Measurements from ENCODE around the gene SLC5A8. TPM values are rescaled to one million over a fixed set of nuclear protein-coding genes. Genes with fewer than 3 reads are reported as not detected.
"Not testable (repeated sequence)": the region's sequence is repeated elsewhere in the genome, so short reads cannot be mapped to it uniquely, and the experiment has no call there.

Gene SLC5A8
- total RNA-seq, 2 donors from 2014 or later: 0.30 to 0.35 TPM

DNA sequence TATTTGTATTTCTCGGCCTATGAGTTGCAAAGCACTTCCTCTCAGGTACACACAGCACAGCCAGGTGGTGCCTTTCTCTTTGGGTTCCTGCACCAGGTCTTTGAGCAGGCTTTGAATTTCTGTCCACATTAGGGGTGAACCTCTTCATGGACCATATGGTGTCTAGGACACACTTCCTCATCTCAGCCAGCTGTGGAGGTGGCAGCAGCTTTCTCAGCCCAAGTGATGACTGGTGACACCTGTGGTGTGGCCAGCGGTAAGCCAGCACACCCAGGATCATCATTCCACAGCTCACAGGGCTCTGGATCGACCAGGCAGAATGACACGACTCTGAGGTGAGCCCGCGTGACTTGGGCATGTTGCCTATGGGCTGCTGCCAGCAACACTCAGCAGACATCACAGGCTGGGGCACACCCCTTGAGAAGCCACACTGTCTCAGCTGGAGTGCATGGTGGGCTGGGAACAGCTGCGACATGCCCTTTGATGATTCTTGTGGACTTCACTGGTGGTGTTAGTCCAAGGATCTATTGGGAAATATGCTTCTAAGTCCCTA, 36.8 kb downstream of the SLC5A8 start:
- H3K4me3 ChIP-seq: no peak overlapping the region
- no peaks in the 10 kb centered on the region for H3K27me3 ChIP-seq
- H3K27ac ChIP-seq: no peak overlapping the region
- no peak overlapping the region for H3K9ac ChIP-seq (ENCODE audit: low read depth in 2 of 2, low read length in 2 of 2)
- TF ChIP-seq, protein P1, sequence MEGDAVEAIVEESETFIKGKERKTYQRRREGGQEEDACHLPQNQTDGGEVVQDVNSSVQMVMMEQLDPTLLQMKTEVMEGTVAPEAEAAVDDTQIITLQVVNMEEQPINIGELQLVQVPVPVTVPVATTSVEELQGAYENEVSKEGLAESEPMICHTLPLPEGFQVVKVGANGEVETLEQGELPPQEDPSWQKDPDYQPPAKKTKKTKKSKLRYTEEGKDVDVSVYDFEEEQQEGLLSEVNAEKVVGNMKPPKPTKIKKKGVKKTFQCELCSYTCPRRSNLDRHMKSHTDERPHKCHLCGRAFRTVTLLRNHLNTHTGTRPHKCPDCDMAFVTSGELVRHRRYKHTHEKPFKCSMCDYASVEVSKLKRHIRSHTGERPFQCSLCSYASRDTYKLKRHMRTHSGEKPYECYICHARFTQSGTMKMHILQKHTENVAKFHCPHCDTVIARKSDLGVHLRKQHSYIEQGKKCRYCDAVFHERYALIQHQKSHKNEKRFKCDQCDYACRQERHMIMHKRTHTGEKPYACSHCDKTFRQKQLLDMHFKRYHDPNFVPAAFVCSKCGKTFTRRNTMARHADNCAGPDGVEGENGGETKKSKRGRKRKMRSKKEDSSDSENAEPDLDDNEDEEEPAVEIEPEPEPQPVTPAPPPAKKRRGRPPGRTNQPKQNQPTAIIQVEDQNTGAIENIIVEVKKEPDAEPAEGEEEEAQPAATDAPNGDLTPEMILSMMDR (IDR thresholded peaks at IDR 0.05): no peak
- H3K9me3 ChIP-seq: no peaks in the 10 kb centered on the region
- H3K4me1 ChIP-seq: no peaks in the 10 kb centered on the region
- no peak for DNase-seq
- intact Hi-C loops (cut with DNase I): loop anchor here (5.0 kb wide), 1 partner anchor 149 kb away; no protein-coding TSS in a partner anchor
- H3K36me3 ChIP-seq: no peaks in the 10 kb centered on the region

DNA sequence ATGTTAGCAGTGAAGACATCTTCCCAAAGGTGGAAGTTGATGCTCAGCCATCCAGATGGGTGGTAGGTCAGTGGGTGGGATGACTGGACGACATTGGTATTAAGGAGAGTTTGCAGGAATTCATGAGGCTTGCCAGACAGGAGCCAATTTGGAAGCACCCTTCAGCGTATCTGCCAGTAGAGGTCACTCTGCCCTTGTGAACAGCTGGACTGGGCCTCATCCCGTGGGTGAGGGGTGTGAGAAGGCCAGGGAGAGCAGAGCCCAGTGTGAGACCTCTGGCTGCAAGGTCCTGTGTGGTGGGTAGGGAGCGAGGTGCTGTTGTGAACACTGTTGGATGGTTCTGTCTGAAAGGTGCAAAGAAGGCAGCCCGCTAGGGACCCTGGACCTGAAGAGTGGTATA, 37.7 kb downstream of the SLC5A8 start:
- Histone ChIP-seq H3K4me3 (no peak overlapping the region), H3K4me1 (no peaks in the 10 kb centered on the region), H3K9me3 (no peaks in the 10 kb centered on the region), H3K27ac (no peak overlapping the region), H3K36me3 (no peaks in the 10 kb centered on the region), H3K27me3 (no peaks in the 10 kb centered on the region), H3K9ac (ENCODE audit: low read depth in 2 of 2, low read length in 2 of 2) (no peak overlapping the region)
- intact Hi-C loops (cut with DNase I): loop anchor here (5.0 kb wide), 1 partner anchor 150 kb away; no protein-coding TSS in a partner anchor
- TF ChIP-seq, protein P1 (IDR thresholded peaks at IDR 0.05): peak; percentile 27
- peak; percentile 23 for DNase-seq

DNA sequence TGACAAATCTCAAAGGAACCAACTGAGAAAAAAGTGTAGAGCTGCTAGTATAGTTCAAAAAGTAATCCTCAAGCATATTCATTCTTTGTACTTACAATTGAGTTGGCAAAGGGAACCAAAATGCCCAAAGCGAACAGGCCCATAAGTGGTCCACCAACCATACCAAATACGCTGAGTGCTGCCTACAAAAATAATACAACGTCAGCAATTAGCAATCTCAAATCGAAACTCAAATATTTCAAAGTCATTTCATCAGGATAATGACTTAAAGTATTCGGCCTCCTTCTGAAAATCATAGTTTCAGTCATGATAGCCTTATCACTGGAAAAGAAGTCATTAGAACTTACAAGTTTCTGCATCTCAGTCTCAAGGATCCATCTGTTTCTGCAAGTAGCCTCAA, 42.0 kb downstream of the SLC5A8 start:
- intact Hi-C loops (cut with DNase I): no loop called here
- H3K4me3 ChIP-seq: no peak overlapping the region
- no peaks in the 10 kb centered on the region for H3K27me3 ChIP-seq
- H3K36me3 ChIP-seq: no peaks in the 10 kb centered on the region
- no peak overlapping the region for H3K9ac ChIP-seq (ENCODE audit: low read depth in 2 of 2, low read length in 2 of 2)
- H3K9me3 ChIP-seq: no peaks in the 10 kb centered on the region
- no peak for DNase-seq
- no peak overlapping the region for H3K27ac ChIP-seq
- H3K4me1 ChIP-seq: no peaks in the 10 kb centered on the region
- TF ChIP-seq, protein P1 (IDR thresholded peaks at IDR 0.05): no peak

DNA sequence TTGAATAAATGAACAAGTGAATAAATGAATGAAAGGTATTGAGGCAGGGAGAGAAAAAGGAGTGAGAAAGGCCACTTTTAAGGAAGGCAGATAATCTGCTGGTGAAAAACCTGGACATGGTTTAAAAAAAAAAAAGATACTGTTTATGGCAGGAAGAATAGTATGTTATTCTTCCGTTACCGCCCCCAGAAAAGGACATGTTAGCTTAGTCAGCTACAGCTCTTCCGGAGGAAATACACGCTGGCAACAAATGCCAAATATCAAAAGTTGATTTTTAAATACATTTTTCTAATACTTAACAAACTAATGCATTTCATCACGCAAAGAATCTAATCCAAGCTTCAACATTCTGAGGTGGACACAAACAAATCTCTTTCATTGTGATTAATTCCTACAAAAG, 43.2 kb downstream of the SLC5A8 start:
- Histone ChIP-seq H3K4me3 (no peak overlapping the region), H3K4me1 (no peaks in the 10 kb centered on the region), H3K9ac (ENCODE audit: low read depth in 2 of 2, low read length in 2 of 2) (no peak overlapping the region), H3K36me3 (no peaks in the 10 kb centered on the region), H3K9me3 (no peaks in the 10 kb centered on the region), H3K27me3 (no peaks in the 10 kb centered on the region), H3K27ac (no peak overlapping the region)
- no peak for DNase-seq
- TF ChIP-seq, protein P1 (IDR thresholded peaks at IDR 0.05): no peak
- intact Hi-C loops (cut with DNase I): no loop called here

DNA sequence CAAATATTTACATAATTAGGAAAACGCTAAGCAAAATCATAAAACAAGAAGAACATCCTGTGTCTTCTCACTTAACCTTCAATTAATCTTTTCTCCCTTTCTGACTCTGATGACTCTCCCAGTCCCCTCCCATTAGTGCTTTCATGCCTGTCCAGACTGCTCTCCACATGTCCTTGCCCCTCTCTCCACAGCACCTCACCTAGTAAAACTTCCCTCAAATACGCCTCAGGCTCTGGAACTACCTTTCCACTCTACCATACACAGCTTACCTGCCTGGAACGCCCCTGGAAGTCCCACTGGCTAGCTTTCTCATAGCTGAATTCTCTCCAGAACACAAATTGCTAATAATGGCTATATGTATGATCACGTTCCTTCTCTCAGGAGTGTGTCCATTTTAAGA, 44.7 kb downstream of the SLC5A8 start:
- Histone ChIP-seq H3K27ac (no peak overlapping the region), H3K27me3 (no peaks in the 10 kb centered on the region), H3K9me3 (no peaks in the 10 kb centered on the region), H3K9ac (ENCODE audit: low read depth in 2 of 2, low read length in 2 of 2) (no peak overlapping the region), H3K4me3 (no peak overlapping the region), H3K4me1 (no peaks in the 10 kb centered on the region), H3K36me3 (no peaks in the 10 kb centered on the region)
- DNase-seq: no peak
- intact Hi-C loops (cut with DNase I): no loop called here
- TF ChIP-seq, protein P1 (IDR thresholded peaks at IDR 0.05): no peak

DNA sequence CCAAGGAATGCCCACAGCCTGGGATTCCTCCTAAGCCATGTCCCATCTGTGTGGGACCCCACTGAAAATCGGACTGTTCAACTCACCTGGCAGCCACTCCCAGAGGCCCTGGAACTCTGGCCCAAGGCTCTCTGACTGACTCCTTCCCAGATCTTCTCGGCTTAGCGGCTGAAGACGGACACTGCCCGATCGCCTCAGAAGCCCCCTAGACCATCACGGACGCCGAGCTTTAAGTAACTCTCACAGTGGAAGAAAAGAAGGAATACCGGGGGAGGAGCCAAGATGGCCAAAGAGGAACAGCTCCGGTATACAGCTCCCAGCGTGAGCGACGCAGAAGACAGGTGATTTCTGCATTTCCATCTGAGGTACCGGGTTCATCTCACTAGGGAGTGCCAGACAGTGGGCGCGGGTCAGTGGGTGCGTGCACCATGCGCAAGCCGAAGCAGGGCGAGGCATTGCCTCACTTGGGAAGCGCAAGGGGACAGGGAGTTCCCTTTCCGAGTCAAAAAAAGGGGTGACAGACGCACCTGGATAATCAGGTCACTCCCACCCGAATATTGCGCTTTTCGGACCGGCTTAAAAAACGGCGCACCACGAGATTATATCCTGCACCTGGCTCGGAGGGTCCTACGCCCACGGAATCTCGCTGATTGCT, 64.1 kb downstream of the SLC5A8 start:
- DNase-seq: not testable (repeated sequence)

More for the DNA sequence above, 64.1 kb downstream of the SLC5A8 start:
- H3K27me3 ChIP-seq; H3K4me3 ChIP-seq; H3K36me3 ChIP-seq; intact Hi-C loops (cut with DNase I); H3K9me3 ChIP-seq; H3K9ac ChIP-seq (ENCODE audit: low read depth in 2 of 2, low read length in 2 of 2); H3K27ac ChIP-seq; H3K4me1 ChIP-seq: not testable (repeated sequence)
